ENCODE data around the gene ZNF516.

ZNF516 gene

GRCh38 chr18:76458522-76459311 is 36.3 kb downstream of the ZNF516 start:
- TF ChIP-seq CTCF (IDR thresholded peaks at IDR 0.05) = no peak
- no peak overlapping the region for H3K4me2 ChIP-seq (ENCODE audit: low read length)
- no peak overlapping the region for H2AFZ ChIP-seq
- peaks cover 8% of the 10 kb centered on the region for H3K4me1 ChIP-seq
- H3K9me3 ChIP-seq (ENCODE audit: control insufficient read depth, low read length) = no peaks in the 10 kb centered on the region
- H3K9ac ChIP-seq = no peak overlapping the region
- H3K79me2 ChIP-seq = peaks cover 49% of the 10 kb centered on the region
- no peaks in the 10 kb centered on the region for H3K36me3 ChIP-seq (ENCODE audit: control insufficient read depth, insufficient read depth, low read length)
- H3K4me3 ChIP-seq (ENCODE audit: low read depth, low read length) = no peak overlapping the region
- H3K27me3 ChIP-seq (ENCODE audit: control insufficient read depth, insufficient read depth, low read length) = no peaks in the 10 kb centered on the region
- no peak overlapping the region for H3K27ac ChIP-seq

GRCh38 chr18:76457957-76458356 is 37.1 kb downstream of the ZNF516 start:
- no peak overlapping the region for H3K27ac ChIP-seq
- TF ChIP-seq CTCF (IDR thresholded peaks at IDR 0.05) = no peak

GRCh38 chr18:76457475-76457874 is 37.6 kb downstream of the ZNF516 start:
- Histone ChIP-seq H3K9ac (no peak overlapping the region), H3K36me3 (ENCODE audit: control insufficient read depth, insufficient read depth, low read length) (no peaks in the 10 kb centered on the region), H2AFZ (no peak overlapping the region), H3K4me2 (ENCODE audit: low read length) (no peak overlapping the region), H3K9me3 (ENCODE audit: control insufficient read depth, low read length) (no peaks in the 10 kb centered on the region), H3K27ac (no peak overlapping the region), H3K27me3 (ENCODE audit: control insufficient read depth, insufficient read depth, low read length) (no peaks in the 10 kb centered on the region), H3K79me2 (peaks cover 49% of the 10 kb centered on the region), H3K4me3 (ENCODE audit: low read depth, low read length) (no peak overlapping the region), H3K4me1 (peaks cover 8% of the 10 kb centered on the region)
- no peak for TF ChIP-seq CTCF (IDR thresholded peaks at IDR 0.05)

More at GRCh38 chr18:76457957-76458356, 37.1 kb downstream of the ZNF516 start:
- Histone ChIP-seq H3K9me3 (ENCODE audit: control insufficient read depth, low read length) (no peaks in the 10 kb centered on the region), H2AFZ (no peak overlapping the region), H3K79me2 (peaks cover 50% of the 10 kb centered on the region), H3K27me3 (ENCODE audit: control insufficient read depth, insufficient read depth, low read length) (no peaks in the 10 kb centered on the region), H3K9ac (no peak overlapping the region), H3K4me3 (ENCODE audit: low read depth, low read length) (no peak overlapping the region), H3K4me2 (ENCODE audit: low read length) (no peak overlapping the region), H3K36me3 (ENCODE audit: control insufficient read depth, insufficient read depth, low read length) (no peaks in the 10 kb centered on the region), H3K4me1 (peaks cover 8% of the 10 kb centered on the region)

DNA sequence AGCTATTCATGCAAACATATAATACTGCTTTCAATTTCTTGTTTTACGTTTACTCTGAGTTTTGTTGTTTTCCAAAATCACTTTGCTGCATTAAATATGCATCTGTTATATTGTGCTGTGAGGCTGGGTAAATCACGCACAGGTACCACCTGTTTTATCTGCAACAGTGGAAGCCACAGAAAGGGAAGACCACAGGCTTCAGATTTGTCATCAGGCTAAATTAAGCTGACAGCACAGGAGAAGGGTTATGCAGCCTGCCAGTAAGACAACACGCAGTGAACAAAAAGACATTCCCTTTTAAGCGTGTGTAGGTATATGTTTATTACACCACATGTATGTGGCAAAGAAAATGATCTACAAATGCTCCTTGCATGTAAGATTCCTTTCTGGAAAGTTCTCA is 38.2 kb downstream of the ZNF516 start:
- Histone ChIP-seq H3K9ac (no peak overlapping the region), H3K27ac (no peak overlapping the region), H3K4me1 (peaks cover 8% of the 10 kb centered on the region), H2AFZ (no peak overlapping the region), H3K27me3 (ENCODE audit: control insufficient read depth, insufficient read depth, low read length) (no peaks in the 10 kb centered on the region), H3K9me3 (ENCODE audit: control insufficient read depth, low read length) (no peaks in the 10 kb centered on the region), H3K4me3 (ENCODE audit: low read depth, low read length) (no peak overlapping the region), H3K4me2 (ENCODE audit: low read length) (no peak overlapping the region), H3K36me3 (ENCODE audit: control insufficient read depth, insufficient read depth, low read length) (no peaks in the 10 kb centered on the region), H3K79me2 (peaks cover 46% of the 10 kb centered on the region)
- no peak for TF ChIP-seq CTCF (IDR thresholded peaks at IDR 0.05)
